GM12873 (cell line): ENCODE measurements around the gene CHMP1A.

Source experiments
- TF ChIP-seq, protein P1 (sequence below): IDR thresholded peaks from 2 replicates; pipeline ENCODE4 v1.5.1; 2012; ENCODE audit warnings: low read depth, mild to moderate bottlenecking, moderate library complexity, low read length, control low read depth; ENCODE audit not compliant: insufficient read depth; ENCODE audit errors: missing control alignments

Gene CHMP1A

GRCh38 chr16:89687092-89687940 lies 29.8 kb upstream of the CHMP1A start:
- TF ChIP-seq, protein P1, sequence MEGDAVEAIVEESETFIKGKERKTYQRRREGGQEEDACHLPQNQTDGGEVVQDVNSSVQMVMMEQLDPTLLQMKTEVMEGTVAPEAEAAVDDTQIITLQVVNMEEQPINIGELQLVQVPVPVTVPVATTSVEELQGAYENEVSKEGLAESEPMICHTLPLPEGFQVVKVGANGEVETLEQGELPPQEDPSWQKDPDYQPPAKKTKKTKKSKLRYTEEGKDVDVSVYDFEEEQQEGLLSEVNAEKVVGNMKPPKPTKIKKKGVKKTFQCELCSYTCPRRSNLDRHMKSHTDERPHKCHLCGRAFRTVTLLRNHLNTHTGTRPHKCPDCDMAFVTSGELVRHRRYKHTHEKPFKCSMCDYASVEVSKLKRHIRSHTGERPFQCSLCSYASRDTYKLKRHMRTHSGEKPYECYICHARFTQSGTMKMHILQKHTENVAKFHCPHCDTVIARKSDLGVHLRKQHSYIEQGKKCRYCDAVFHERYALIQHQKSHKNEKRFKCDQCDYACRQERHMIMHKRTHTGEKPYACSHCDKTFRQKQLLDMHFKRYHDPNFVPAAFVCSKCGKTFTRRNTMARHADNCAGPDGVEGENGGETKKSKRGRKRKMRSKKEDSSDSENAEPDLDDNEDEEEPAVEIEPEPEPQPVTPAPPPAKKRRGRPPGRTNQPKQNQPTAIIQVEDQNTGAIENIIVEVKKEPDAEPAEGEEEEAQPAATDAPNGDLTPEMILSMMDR, result no peak

DNA sequence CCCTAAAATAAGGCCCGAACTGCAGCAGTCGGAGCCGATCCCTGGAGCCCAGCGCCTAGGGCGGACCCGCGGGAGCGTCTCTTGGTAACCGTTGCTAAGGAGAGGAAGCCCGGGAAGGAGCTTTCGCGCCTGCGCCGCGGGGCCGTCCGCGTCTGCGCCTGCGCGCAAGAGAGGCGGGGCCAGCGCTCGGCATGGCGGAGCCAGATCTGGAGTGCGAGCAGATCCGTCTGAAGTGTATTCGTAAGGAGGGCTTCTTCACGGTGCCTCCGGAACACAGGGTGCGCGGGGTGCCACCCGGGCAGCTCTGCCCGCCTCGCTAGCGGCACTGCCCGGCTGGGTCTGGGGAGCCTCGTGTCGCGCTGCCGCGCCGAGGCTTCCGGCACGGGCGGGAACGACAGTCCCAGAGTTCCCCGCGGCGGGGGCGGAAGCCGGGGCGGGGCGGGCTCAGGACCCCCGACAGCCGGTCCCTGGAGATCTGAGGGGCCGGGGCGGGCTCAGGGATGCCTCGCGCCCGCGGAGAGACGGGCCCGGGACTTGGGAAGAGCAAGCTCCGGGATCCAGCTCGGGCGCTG lies 29.1 kb upstream of the CHMP1A start, which contains the start of gene CDK10:
Gene CDK10 (plus strand): TSS at position 170 of the 572 bp plus-strand sequence. CDS start 22 bp downstream, at position 192.
- TF ChIP-seq, protein P1, result no peak

- TF ChIP-seq, protein P1, result no peak
Measured at GRCh38 chr16:89685916-89686315, 28.4 kb upstream of the CHMP1A start.

- TF ChIP-seq, protein P1, result no peak
Measured at GRCh38 chr16:89678258-89678657, 20.8 kb upstream of the CHMP1A start.

- TF ChIP-seq, protein P1, result no peak
Measured at GRCh38 chr16:89672177-89672941, 14.9 kb upstream of the CHMP1A start.

DNA sequence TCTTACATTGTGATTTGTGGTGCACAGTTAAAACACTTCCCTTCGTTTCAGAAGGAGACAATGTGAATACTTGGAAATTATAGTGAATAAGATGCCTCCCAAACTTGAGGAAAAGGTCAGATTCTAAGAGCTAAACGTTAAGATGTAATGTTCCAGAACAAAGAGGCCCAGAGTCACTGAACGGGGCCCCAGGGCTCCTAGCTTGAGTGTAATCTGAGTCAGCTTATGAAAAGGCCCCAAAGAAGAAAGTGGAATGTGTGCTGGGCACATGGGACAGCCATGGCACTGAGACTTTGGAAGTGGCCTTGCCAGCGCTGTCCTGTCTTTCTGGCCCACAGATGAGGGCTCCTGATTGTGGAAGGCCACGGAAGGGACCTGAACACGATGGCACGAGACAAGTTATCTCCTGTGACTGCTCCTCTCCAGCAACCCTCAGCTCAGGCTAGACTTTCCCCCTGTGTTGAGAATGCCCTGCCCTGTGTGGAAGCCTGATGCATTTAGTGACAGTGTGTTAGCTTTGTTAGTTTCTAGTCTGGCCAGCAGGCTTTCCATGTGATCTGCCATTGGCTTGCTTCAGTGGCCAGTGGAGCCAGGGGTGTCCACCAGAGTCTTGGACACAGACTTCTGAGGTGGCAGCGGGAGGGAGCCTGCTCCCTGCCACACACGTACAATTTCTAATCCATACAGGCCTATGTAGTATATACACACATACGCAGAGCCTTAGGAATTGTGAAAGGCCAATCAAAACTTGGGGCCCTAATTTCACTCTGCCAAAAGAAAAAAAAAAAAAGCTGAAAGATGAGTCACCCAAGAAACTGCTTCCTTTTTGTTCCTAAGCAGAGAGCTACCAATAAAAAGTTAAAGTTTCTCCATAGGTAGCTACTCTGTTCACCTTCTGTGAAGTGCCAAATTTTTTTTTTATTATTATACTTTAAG lies 13.3 kb upstream of the CHMP1A start:
- TF ChIP-seq, protein P1, result no peak
